HG03565 (cell line): ENCODE results near the gene VPS36.
"Not testable (repeated sequence)": the region's sequence is repeated elsewhere in the genome, so short reads cannot be mapped to it uniquely, and the experiment has no call there.

Source experiments
- ATAC-seq: cut with Tn5 transposase; IDR thresholded peaks from one replicate; pipeline ENCODE4 v1.9.1; 2021; ENCODE audit warnings: mild to moderate bottlenecking, moderate library complexity; ENCODE audit not compliant: unreplicated experiment

The VPS36 gene

DNA sequence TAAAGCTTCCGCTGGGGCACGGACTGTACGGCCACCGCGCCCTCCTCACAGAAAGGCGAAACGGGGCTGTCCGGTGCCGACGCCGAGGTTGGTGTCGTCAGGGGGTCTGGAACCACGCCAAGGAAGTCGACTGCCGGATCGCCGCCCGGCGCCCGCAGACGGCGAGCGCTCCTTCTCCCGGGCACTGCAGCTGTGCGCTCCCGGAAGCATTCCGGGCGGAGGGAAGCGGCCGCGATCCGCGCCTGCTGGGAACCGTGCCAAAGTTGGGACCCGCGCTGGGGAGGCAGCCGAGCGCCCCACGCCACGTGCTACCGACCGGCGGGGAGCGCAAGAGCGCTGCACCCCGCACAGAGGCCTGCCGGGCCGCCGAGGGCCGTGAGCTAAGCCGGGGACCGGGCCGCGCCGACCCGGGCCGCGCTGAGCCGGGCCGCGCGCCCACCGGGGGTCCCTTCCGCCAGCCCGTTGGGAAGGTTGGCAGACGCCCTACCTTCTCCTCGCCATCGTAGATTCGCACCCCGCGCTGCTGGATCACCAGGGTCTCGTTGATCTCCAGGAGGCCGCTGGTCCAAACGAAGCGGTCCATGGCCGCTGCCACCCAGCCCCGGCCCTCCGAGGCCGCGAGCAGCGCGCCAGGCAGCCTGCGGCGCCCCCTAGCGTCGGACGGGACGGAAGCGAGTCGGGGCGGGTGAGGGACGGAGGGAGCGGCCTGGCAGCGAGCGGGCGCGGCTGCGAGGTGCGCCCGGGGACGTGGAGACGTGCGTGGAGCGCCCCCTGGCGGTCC is at the start of gene VPS36:
TSS of gene VPS36 (minus strand) at position 623 of the 781 bp plus-strand sequence. CDS start at position 583, 40 bp downstream.
- peak; percentile 58 for ATAC-seq

DNA sequence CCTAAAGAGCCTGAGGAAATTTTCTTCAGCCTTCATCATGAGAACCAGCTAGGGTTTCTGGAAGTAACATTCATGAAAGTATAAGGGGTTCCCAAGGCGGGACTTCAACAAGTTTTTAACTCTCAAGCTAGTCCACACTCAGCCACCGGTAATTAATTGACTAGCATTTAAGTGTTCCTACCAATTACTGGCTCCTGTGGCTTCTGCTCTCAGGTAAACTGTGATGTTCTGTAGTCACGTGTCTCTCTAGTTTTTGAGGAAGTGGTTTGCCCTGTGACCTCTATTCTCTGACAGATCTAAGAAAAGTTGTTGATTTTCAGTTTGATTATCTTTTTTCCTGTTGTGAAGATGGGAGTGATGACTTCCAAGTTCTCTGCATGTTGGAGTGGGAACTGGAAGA is 47.5 kb upstream of the VPS36 start:
- ATAC-seq: peak; percentile 92

DNA sequence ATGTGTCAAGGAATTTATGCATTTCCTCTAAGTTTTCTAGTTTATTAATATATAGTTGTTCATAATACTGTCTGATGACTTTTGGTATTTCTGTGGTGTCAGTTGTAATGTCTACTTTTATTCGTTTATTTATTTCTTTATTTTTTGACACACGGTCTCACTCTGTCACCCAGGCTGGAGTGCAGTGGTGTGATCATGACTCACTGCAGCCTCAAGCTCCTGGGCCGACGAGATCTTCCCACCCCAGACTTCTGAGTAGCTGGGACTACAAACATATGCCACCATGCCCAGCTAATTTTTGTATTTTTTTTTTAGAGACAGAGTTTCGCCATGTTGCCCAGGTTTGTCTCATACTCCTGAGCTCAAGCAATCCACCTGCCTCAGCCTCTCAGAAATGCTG is 43.8 kb upstream of the VPS36 start:
- ATAC-seq: not testable (repeated sequence)

- not testable (repeated sequence) for ATAC-seq
Measured at GRCh38 chr13:52491015-52491414, 40.6 kb upstream of the VPS36 start.

DNA sequence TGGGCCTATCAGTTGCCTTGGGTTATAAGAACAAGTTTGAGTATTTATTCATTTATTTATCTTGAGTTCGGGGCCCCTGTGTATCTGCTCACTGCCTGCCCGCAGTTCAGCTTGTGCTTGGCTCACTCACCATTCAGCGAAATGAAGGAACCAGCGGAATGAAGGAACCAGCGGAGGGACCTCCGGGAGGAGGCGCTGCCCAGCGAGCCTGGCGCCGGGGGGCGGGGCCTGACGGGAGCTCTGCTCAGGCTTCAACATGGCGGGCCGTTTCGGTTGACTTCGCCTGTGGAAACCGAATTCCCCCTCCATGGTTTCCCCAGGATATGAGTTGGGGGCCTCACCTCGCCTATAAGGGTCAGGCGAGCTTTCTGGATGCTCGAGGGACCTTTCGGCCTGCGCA is 38.3 kb upstream of the VPS36 start:
- ATAC-seq: not testable (repeated sequence)

DNA sequence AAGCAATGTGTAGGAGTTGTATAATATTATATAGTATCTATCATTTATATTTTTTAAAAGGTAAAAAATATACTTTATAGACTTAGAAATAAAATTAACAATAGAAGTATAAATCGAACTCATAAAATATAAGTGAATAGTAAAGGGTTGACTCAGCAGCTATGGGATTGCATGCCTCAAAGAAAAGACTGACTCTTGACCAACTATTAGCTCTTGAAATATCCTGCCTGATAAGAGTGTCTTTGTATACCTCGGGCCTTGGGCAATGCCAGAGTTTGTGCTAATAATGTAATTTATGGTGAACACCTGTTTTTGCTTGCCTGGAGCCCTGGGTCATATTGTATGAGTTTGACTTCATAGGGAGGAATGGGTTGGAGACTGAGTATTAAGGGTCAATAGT is 36.6 kb upstream of the VPS36 start:
- ATAC-seq: not testable (repeated sequence)

DNA sequence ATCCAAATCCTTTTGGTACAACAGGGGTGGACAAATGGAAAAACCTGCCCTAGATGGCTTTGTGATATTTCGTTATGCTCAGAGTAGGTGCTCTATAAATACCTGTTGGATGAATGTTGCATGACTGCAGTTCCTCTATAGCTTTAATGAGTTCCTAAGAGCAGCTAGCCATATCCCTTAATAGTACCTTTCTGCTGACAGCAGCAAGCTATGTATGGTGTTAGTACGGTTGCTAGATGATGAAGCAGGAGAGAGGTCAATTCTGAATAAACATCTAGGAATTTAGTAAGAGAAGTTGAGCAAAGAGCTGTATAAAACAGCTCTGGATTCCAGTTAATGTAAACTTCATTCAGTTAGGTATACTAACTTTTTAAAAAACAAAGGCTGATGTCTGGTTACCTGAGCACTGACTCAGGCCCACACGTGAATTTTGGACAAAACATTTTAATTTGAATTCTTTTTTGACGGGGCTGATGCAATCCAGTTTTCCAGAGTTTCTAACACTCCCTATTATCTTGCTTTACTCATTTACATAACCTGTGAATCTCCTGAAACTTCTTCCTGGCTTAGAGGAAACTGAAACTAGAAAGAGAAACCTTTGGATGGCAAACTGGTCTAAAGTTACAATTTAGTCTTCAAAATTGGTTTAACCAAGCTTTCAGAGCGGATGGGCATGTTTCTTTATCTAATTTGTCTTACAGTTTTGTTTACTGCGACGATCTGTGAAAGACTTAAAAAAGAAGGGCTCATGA is 30.4 kb upstream of the VPS36 start:
- not testable (repeated sequence) for ATAC-seq

DNA sequence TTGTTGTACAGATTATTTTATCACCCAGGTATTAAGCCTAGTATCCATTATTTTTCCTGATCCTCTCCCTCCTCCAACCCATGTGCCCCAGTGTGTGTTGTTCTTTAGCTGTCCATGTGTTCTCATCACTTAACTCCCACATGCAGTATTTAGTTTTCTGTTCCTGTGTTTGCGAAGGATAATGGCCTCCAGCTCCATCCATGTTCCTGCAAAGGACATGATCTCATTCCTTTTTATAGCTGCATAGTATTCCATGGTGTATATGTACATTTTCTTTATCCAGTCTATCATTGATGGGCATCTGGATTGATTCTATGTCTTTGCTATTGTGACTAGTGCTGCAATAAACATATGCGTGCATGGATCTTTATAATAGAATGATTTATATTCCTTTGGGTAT is 18.1 kb upstream of the VPS36 start:
- ATAC-seq: not testable (repeated sequence)

DNA sequence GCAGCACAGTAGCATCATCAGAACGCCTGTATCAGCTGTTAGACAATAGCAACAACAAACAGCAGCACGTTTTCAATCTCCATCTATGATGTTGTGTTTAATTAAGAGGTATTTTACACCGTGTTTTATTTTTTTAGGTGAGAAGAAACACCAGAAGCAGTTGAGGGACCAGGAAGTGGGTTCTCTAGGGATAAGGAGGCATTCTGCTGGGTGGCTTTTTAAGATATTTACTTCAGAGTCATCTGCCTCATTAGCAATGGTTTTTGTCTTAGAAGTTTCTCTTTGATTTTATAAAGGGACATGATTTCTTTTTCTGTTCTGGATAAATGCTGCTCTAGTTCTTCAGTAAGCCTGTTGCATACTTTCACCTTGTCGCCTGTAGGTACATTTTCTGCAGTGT is 13.1 kb upstream of the VPS36 start:
- no peak for ATAC-seq

DNA sequence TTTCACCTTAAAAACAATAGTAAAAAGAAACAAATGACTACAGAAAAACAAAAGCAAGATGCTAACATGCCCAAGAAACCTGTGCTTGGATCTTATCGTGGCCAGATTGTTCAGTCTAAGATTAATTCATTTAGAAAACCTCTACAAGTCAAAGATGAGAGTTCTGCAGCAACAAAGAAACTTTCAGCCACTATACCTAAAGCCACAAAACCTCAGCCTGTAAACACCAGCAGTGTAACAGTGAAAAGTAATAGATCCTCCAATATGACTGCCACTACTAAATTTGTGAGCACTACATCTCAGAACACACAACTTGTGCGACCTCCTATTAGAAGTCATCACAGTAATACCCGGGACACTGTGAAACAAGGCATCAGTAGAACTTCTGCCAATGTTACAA is 10.8 kb upstream of the VPS36 start:
- ATAC-seq: no peak

DNA sequence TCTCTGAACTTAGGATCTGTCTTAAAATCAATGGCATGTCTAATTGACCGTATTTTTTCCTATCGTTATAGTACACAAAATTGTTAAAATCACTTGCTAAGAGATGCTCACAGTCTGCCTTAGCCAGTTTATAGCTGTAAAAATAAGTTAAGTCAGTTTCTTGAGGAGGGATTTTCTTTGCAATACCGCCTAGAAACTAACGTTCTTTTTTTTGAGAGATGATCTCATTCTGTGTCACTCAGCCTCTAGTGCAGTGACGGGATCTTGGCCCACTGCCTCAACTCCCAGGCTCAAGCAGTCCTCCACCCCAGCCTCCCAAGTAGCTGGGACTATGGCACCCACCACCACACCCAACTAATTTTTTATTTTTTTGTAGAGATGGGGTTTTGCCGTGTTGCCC is 9.2 kb upstream of the VPS36 start:
- no peak for ATAC-seq

GRCh38 chr13:52455677-52456041 is 5.2 kb upstream of the VPS36 start:
- peak; percentile 16 for ATAC-seq

DNA sequence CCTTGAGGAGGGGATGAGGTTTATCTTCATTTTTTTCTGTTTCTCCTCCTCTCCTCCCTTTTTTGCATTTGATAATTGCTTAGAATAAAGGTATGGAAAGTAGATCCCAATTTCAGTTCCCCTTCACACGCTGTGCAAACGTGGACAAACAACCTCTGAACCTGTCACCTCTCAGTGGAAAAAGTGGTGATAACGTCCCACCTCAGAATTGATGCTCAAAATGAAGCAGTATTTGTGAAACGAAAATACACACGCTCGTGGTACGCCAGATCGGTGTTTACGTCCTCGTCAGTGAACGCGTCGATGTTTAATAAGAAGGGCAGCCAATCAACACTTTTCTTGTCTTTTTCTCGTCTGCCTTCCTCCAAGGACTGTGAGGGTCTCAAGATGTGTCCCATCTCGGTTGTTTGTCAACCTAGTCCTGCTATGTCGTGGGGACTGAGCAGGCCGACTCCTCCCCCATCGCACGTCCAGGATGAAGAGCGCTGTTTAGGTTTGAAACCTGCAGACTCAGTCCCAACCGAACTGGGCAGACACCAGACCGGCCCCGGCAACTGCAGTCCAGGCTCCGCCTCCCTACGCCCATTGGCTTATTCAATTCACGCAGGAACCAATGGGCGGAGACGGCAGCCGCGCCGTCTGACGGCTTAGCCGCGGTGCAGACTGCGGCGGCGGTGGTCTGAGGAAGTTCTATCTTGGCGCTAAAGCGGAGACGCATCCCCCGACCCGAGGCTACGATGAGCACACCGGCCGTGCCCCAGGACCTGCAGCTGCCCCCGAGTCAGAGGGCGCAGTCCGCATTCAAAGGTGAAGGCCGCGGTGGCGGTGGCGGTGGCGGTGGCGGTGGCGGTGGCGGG is 4.6 kb upstream of the VPS36 start, which contains the start of gene CKAP2:
TSS of gene CKAP2 (plus strand) at position 659 of the 857 bp plus-strand sequence. CDS start at position 738, 79 bp downstream.
- ATAC-seq: peak; percentile 65

GRCh38 chr13:52454459-52454819 is 4.0 kb upstream of the VPS36 start:
- peak; percentile 18 for ATAC-seq

DNA sequence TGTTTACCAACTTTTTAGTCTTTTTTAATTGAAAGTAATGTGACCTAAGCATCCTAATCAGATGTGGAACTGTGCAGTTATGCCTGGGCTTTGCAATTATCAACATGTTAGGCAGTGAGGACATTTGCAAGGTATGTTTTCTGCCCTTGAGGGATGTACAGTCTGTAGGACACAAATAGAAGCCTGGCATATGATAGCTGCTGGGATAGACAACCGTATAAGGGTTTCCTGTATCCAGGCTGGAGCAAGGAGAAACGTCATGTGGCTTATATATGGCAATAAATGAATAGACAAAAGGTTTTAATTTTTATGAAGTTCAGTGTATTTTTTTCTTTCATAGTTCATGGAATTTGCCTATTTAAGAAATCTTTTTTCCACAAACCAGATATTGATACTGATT is 2.0 kb upstream of the VPS36 start:
- no peak for ATAC-seq

GRCh38 chr13:52451135-52451804 is 836 bp upstream of the VPS36 start:
- no peak for ATAC-seq

DNA sequence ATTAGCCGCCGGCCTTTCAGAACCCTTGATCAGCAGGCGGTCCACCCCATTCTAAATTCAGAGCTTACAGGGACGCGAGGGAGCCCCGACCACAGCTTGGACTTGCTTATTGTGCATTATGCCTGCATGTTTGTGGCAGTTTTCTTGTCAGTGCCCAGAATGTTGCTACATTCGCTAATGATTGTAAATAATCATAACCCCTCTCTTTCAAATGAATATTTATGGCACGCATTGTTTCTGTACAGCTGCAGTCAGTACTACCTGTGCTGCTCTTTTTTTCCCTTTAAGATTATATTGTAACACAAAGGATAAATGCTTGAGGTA is 321 bp upstream of the VPS36 start:
- no peak for ATAC-seq

DNA sequence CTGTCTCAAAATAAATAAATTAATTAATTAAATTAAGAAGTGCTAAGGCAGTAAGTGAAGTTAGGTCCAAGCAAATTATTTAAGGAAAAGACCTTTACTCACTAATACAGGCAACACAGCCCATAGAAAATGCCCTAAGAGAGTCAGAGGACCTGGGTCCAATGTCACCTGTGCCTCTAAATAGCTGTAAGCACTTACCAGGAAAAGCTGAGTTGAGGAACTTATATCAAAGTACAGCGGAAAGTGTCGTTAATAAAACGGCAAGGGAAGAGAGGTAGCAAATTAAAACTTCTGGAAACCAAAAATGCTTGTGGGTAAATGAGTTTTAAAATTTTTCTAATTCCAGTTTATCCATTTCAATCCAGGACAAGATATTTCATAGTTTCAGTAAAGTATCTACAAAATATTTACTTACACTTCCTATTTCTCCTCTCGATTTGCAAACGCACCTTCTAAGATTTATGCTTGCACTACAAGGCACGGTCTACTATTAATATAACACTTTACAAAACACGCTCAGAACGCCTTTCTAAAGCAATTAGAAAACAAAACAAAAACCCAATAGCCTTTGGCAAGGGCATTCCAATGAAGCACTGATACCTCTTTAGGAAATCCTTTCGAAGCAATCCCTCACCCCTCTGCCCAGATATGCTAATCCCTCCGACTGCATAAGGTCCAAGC is 963 bp downstream of the VPS36 start:
- no peak for ATAC-seq

GRCh38 chr13:52447815-52448552 is 2.5 kb downstream of the VPS36 start:
- no peak for ATAC-seq

DNA sequence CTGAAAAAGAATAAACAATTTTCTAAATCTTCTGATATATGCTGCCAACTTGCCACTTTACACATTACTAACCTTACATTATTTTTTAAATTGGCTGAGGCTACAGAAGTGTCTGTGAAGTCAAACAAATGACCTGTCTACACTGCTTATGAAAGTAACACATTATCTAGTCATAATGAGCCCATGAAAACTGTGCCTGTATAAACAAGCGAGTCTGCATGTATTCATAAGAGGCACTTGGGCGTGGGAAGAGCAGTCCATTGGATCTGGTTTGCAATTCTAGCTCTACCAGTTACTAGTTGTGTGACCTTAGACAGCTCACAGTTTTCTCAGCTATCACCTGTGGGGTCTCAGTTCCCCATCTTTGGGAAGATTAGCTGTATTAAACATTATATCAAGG is 3.1 kb downstream of the VPS36 start:
- ATAC-seq: no peak
